ENCODE results near the gene BSCL2. TPM values are rescaled to one million over a fixed set of nuclear protein-coding genes. Genes with fewer than 3 reads are reported as not detected.

The BSCL2 gene
- total and polyA plus RNA-seq, 2 donors (not counting 1 experiment from before 2014, with no cell fraction given), result 38.5 to 56.3 TPM

GRCh38 chr11:62702246-62702645 is 5.0 kb downstream of the BSCL2 start:
- ATAC-seq (ENCODE audit: low read depth), result no peak

More at GRCh38 chr11:62702246-62702645, 5.0 kb downstream of the BSCL2 start:
- Histone ChIP-seq H4K20me1 (ENCODE audit: control insufficient read depth, insufficient read depth, low read length, poor library complexity, severe bottlenecking) (no peaks in the 10 kb centered on the region), H2AFZ (ENCODE audit: insufficient read depth, low read depth, low read length, poor library complexity, severe bottlenecking) (no peak overlapping the region), H3K4me2 (replicated peaks; ENCODE audit: low read depth, low read length, poor library complexity, severe bottlenecking) (no peak overlapping the region), H3K9ac (ENCODE audit: low read length) (no peak overlapping the region), H3K27ac (ENCODE audit: low read length in 2 of 2) (no peak overlapping the region), H3K27me3 (replicated peaks in 1 of 4; ENCODE audit: control extremely low read depth in 1 of 4, control insufficient read depth in 3 of 4, insufficient read depth in 4 of 4, low read length in 3 of 4) (no peaks in the 10 kb centered on the region), H3K4me1 (ENCODE audit: control insufficient read depth in 2 of 2, insufficient read depth in 2 of 2, low read length in 2 of 2) (peaks cover 15 to 18% of the 10 kb centered on the region in 2 donors), H3K36me3 (replicated peaks in 1 of 2; ENCODE audit: control extremely low read depth in 1 of 2, control insufficient read depth in 1 of 2, extremely low read depth in 1 of 2, insufficient read depth in 2 of 2, low read length in 1 of 2) (no peaks in the 10 kb centered on the region), H3K79me2 (ENCODE audit: control insufficient read depth, insufficient read depth, low read length) (no peaks in the 10 kb centered on the region), H3K4me3 (ENCODE audit: control extremely low read depth in 1 of 5, extremely low read depth in 1 of 5, insufficient read depth in 1 of 5, low read depth in 2 of 5, low read length in 4 of 5) (no peak overlapping the region), H3K9me3 (ENCODE audit: control extremely low read depth in 1 of 3, control insufficient read depth in 2 of 3, insufficient read depth in 1 of 3, low read length in 2 of 3) (no peaks in the 10 kb centered on the region)
- DNase-seq, result no peak
- CTCF ChIA-PET, result no interaction called here
- intact Hi-C loops (cut with micrococcal nuclease), result no loop called here
- WGBS (ENCODE audit: insufficient coverage), result 71% methylated on average over 6 of the region's 11 CpGs
- POLR2A ChIA-PET, result interaction anchor here (0.7 kb wide), 1 partner anchor 165 kb away, joined by 4 read pairs; no protein-coding TSS in a partner anchor
- Mint-ChIP-seq H3K4me1 (peaks cover 20% of the 10 kb centered on the region), H3K9me3 (ENCODE audit: insufficient read depth) (no peaks in the 10 kb centered on the region), H3K27me3 (no peaks in the 10 kb centered on the region), H3K4me3 (no peak overlapping the region), H3K27ac (no peak overlapping the region)
- TF ChIP-seq CTCF (IDR thresholded peaks at IDR 0.05) (no peak), EZH2 (IDR thresholded peaks at IDR 0.05; ENCODE audit: borderline replicate concordance, insufficient read depth, low read depth, low read length, poor library complexity, severe bottlenecking) (no peak)
